Middle frontal gyrus (tissue), 1 donor: ENCODE measurements around the gene CD99L2.

Experiments used
- DNase-seq: peaks from one replicate; pipeline ENCODE4 v3.0.0-alpha.2; 2015; ENCODE audit warnings: low spot score; ENCODE audit errors: extremely low spot score

The CD99L2 gene

DNA sequence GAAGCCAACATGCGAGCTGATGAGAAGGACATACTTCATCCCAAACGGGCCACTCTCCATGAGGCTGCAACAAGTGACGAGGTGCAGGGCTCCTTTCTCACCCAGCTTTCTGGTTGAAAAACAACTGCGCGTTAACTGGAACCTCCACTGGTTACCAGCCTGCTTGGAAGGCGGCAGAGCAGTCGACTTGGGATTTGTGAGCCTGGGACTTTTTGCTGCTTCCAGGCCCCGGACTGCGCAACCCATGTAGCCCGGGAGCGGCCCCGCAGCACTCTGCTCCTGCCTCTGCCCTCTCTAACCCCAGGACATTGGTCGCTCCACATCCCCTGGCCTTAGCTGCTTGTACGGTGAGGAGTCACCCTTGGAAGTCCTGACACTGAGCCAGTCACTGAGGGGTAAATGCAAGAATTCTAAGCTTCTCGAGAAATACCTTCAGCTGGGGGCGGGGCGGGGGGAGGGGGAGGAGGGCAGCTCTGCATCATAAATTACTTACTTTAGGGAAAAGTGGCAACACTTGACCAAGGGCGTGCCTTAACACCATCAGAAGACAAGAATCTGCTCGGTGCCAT is 132.6 kb downstream of the CD99L2 start:
- DNase-seq, result no peak

DNA sequence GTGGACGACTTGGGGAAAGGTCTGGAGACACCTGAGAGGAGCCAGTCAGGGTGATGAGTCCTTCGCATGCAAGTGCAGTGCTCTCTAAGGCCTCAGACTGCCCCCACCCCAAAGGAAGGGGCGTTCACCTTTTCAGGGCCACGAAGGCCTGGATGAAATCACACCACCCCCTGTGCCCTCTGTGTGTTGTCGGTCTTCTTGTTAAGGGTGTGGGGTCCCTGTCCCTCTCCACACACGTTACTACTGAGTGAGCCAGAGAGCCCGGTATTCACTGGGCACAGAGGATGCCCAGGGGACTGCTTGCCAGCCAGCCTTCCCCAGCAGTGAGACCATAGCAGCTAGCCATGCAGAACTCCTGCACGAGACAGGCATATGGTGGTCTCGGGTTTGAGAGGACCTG is 133.2 kb downstream of the CD99L2 start:
- DNase-seq, result no peak

DNA sequence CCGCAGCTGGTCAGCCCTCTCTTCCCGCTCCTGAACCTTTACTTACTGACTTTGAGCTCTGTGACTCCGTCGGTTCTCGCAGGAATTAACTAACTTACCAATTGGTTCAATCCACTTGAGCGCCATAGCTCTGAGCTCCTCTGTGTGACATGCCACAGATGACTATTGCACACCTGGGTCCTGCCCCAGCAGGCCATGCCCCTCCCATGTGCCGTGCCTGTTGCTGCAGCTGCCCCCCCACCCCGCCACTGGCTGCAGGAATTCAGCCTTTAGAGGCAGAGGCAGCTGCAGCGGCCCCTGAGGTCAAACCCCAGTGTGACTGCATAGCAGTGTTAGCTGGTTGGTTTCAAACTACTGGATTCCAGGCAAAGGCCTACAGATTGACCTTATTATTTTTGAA is 134.7 kb downstream of the CD99L2 start:
- DNase-seq, result no peak

DNA sequence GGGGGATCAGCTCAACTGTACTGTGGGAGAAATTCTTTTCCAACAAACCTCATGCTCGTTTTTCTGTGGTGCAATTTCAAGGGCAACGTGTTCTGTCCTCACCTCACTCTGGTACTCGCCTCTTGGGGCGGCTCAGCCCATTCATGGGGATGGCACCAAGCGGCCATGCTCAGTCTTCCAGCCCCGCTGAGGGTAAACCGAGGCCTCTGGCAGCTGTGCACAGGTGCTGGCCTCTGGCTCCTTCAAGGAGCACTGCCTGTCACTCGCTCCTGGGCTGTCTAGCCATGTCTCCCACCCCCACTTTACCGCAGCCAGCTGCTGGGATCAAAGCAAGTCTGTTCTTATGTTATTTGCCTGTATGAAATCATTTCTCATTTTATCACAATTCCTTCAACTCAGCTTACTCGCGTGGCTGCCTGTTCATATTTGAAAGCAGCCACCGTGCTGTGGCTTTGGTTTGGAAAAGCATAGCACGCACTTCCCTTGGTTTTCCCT is 135.1 kb downstream of the CD99L2 start:
- no peak for DNase-seq

DNA sequence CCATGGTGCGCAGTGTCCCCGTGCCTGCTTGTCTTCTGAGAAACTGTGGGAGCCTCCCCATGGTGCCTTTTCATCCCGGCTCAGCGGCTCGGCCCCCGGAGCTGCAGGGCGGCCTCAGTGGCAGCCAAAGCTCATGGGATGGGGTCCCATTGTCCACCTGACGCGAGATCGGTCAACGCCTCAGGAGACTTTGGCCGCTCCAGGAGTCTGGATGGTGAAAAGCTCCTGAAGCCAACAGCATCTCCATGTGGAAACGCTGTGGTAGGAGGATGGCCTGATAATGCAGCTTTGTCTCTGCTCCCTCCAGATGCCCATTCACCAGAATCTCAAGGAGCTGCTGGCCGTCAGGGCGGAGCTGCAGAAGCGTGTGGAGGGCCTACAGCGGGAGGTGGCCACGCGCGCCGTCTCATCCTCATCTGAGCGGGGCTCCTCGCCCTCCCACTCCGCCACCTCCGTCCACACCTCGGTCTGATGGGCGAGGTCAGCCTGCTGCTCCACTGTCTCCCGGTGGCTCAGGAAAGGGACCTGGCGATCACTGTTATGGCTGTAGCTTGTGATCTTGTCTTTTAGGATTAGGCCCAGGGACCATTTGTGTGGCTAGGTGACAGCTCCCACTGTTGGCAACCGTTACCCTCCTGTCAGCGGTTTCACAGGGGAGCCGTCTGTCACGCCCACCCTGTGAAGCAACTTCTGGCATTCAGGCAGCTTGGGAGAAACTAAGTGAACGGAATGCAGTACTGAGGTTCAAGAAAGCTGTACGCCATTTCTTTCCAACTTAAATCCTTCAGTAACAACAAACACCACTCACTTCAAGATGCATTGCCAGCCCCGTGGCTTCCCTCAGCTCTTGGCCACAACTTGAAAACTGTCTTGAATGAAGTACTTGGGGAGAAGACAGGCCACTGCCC is 136.0 kb downstream of the CD99L2 start:
- DNase-seq, result no peak

DNA sequence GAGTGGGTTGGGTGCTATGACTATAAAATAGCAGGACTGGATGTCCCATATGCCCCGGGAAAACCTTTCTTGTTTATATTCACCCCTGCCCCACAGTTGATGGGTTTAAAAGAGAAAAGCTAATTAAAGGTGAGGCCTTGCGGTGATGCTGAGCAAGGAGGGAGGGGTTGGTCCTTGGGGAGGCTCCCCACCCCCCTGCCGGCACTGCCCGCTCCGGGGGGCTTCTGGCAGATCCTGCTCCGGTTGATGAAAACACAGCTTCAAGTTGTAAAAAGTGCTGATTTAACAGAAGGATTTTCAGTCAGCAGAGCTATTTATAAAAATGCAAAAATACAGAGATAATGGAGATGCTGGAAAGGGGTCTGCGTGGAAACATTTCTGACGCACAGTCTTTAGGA is 136.7 kb downstream of the CD99L2 start:
- no peak for DNase-seq

DNA sequence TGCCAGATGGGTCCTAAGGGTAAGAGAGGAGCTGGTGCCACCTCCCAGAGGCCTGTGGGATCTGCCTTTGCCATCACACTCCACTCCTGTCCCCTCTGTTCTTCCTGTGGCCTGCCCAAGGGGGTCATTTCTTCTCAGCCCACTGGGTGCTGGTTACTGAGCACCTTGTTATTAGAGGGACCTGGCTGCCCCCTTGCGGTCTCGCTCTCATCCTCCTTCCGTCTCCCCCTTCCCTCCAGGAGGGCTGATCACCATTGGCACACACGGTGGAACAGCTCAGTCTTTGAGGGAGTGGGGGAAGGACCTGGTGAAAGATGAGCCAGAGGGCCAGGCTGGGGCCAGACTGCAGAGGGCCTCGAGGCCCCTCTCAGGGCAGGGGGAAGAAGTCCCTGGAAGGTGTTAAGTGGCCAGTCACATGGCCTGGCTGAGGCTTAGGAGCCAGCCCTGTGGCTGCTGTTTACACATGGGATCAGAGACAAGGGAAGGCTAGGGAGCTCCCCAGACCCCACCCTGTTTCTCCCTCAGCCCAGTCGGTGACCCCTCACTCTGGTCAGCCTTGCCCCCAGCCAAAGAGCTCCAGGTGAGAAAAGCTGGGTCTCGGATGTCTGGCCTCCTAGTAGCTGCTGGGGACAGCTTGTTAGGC is 137.2 kb downstream of the CD99L2 start:
- DNase-seq, result no peak

DNA sequence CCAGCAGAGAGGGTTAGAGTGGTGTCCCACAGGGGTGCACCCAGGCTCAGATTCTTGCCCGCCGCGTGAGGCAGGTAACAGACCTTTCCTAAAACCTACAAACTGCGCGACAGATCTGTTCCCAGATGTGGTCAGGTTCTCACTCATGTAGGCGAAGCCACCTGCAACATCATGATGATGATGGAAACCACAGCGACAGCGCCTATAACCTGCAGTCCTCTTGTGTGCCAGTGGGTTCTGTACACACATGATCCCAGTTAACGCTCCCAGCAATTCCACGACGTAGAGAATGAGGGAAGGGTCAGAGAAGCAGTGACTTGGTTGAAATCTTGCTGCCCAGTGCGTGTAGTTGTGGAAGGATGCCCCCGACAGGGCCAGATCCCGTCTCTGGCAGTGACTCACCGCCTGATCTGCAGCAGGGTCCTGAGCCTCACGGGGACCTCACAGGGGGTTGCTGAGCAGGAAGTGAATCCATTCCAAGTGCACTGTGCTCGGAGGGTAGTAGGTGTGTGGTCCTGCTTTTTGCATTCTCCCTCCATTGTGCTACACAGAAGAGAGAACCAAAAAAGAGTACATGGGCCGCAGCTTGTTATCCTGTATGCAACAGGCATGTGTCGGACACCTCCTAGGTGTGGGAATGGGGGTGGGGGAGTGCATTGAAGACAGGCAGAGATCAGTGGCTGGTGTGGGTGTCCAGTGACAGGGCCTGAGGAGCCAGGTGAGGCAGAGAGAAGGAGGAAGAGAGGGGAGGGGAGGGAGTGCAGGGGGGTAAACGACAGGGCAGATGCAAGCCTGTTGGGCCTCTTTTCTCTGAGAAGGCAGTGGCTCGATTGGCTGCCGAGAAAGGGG is 138.7 kb downstream of the CD99L2 start:
- no peak for DNase-seq

DNA sequence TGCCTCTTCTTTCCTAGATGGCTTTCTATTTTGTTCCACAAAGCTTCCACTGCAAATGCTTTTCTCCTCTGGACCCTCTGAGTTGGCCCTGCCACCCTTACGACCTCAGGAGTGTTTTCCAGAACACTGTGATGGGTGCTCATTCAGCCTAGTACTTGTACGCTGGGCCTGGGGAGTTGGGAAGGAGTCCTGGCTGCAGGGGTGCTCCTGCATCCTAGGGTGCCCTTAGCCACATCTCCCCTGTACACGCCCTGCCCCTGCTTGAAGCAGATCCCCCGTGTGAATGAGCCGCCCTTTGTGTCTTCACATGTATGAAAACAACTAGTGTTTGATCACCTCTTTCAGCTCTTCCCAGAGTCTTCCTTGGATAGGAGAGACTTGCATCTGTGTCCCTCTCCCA is 141.1 kb downstream of the CD99L2 start:
- no peak for DNase-seq

DNA sequence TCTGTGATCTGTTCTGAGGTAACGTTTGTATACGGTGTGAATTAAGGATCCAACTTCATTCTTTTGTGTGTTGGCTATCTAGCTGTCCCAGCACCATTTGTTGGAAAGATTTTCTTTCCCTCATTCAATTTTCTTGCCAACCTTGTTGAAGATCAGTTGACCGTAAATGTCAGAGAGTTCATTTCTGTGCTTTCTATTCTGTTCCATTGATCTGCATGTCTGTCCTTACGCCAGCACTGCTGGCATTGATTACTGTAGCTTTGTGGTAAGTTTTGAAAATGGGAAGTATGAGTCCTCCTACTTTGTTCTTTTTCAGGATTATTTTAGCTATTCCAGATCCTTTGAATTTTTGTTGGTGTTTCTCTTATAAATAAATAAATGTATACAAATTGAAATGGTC is 144.5 kb downstream of the CD99L2 start:
- DNase-seq, result no peak

DNA sequence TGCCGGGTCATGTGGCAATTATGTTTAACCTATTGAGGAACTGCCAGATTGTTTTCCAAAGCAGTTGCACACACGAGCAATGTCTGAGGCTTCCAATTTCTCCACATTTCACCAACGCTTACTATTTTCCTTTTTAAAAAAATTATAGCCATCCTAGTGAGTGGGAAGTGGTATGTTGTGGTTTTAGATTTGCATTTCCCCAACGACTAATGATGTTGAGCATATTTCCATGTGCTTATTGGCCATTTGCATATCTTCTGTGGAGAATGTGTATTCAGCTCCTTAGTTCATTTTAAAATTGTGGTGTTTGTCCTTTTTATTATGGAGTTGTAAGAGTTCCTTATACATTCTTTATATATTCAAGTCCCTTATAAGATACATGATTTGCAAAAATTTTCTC is 145.1 kb downstream of the CD99L2 start:
- no peak for DNase-seq

DNA sequence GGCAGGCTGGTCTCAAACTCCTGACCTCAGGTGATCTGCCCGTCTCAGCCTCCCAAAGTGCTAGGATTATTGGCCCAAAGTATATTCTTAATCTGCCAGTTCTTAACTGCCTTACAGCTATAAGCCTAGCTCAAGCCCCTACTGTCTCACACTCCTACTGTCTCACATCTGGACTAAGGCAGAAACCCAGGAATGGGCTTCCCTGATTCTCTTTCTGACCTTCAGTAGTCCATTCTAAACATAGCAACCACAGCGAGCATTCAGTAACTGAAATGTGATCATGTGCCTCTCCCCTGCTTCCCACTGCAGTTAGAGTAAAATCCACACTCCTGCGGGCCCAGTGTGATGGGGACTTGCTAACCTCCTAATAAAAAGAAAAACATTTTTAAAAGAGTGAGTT is 146.3 kb downstream of the CD99L2 start:
- no peak for DNase-seq

DNA sequence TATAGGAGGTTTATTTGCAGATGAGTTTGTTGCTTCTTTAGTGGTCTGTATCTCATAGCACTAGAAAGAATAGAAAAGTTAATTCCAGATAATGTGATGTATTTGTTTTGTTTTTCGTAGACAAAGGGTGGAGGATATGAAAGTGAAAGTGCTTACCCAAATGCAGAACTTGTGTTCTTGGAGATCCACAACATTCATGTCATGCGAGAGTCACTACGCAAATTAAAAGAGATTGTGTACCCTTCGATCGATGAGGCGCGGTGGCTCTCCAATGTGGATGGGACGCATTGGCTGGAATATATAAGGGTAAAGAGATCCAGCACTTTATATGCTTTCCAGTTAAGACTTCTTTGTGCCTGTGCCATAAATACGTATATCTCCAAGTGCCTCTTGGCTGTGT is 162.0 kb downstream of the CD99L2 start:
- DNase-seq, result no peak

DNA sequence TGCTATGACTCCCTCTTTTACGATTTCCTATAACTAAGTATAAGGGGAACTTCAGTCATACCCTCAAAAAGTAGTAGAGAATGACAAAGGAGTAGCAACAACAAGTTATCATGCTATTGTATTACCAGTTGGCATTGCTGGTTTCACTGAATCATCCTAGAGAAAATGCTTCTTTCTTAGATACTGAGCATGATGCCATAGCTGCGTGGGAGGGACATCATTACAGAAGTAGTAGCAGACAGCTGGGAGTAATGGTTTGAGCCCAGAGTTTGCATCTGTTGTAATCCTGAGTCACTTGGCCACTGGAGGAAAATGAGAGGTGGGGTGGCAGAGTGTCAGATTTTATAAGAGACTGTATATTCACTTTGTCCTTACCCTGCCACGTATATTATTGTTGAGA is 166.7 kb downstream of the CD99L2 start:
- no peak for DNase-seq

DNA sequence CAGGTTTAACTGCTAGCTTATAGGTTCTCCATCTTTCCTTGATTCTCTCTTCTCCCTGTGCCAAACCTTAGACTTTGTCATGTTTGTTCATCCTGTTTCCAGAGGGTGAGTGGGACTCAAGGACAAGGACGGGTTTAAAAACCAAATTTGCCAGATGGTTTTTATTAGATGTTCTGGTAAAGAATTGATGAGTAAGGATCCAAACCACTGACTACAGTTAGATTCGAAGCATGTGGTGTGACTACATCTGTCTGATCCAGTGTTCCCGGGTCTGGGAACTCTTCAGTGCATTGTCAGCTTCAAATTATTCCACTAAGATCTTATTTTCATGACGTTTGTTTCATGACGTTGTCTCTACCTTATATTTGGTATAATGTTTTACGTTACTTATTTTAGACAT is 167.7 kb downstream of the CD99L2 start:
- no peak for DNase-seq

DNA sequence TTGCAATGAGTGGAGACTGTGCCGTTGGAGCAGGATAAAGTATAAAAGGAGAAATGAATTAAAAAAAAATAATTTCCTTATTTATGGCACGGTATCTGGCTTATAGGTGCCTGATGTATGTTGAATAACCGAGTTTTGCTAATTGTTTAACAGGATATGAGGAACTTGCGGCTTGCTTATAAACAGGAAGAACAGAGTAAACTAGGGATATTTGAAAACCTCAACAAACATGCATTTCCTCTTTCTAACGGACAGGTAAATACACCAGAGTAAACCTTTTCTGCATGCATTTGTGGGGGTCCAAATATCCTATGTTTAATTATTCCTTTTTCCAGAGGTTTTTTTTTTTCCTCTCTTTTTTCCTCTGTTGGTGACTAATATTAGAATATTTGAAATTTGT is 168.5 kb downstream of the CD99L2 start:
- DNase-seq, result no peak

DNA sequence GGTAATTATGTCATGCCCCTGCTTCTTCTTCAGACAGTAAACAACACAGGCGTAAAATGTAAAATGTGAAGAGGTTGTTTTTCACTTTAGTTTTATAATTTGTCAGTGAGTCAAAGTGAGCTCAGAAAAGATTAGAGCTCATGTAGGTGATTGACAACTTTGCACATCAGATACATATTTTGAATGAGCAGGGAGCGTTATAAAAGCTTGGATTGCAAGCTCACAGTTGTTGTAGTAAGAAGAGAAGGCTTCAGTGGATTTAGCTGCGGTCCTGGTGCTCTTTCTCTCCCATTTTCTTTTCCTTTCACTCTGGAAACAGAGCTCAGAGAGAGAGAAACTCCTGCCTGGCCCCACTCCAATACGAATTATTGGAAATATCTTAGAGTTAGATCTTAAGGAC is 178.8 kb downstream of the CD99L2 start:
- no peak for DNase-seq
